ENCODE data around the gene CTNND2.

The CTNND2 gene

GRCh38 chr5:11869203-11869602 is 35.0 kb downstream of the CTNND2 start:
- no peaks in the 10 kb centered on the region for H3K9me3 ChIP-seq (ENCODE audit: insufficient read depth, low read length)
- no peaks in the 10 kb centered on the region for H3K27me3 ChIP-seq (ENCODE audit: insufficient read depth, insufficient read length)
- no peak overlapping the region for H3K9ac ChIP-seq (ENCODE audit: insufficient read length, low read depth)
- no peaks in the 10 kb centered on the region for H3K36me3 ChIP-seq (ENCODE audit: insufficient read depth, insufficient read length, low read length)
- H3K4me1 ChIP-seq (ENCODE audit: insufficient read depth, insufficient read length), result no peaks in the 10 kb centered on the region
- TF ChIP-seq YY1 (IDR thresholded peaks at IDR 0.05; ENCODE audit: insufficient read depth, insufficient read length) (no peak), SUZ12 (IDR thresholded peaks at IDR 0.05; ENCODE audit: extremely low read depth, insufficient read depth, insufficient read length) (no peak), ZNF274 (IDR thresholded peaks at IDR 0.05; ENCODE audit: low read depth, low read length) (no peak)
- no peak for DNase-seq (ENCODE audit: low read depth, low spot score)
- H3K4me3 ChIP-seq (ENCODE audit: insufficient read length, low read depth), result no peak overlapping the region

GRCh38 chr5:11863911-11864310 is 40.3 kb downstream of the CTNND2 start:
- TF ChIP-seq ZNF274 (IDR thresholded peaks at IDR 0.05; ENCODE audit: low read depth, low read length), result no peak
- TF ChIP-seq YY1 (IDR thresholded peaks at IDR 0.05; ENCODE audit: insufficient read depth, insufficient read length), result no peak
- no peak for TF ChIP-seq SUZ12 (IDR thresholded peaks at IDR 0.05; ENCODE audit: extremely low read depth, insufficient read depth, insufficient read length)
- H3K9me3 ChIP-seq (ENCODE audit: insufficient read depth, low read length), result no peaks in the 10 kb centered on the region
- no peaks in the 10 kb centered on the region for H3K36me3 ChIP-seq (ENCODE audit: insufficient read depth, insufficient read length, low read length)
- no peak overlapping the region for H3K9ac ChIP-seq (ENCODE audit: insufficient read length, low read depth)
- H3K27me3 ChIP-seq (ENCODE audit: insufficient read depth, insufficient read length), result no peaks in the 10 kb centered on the region
- H3K4me3 ChIP-seq (ENCODE audit: insufficient read length, low read depth), result no peak overlapping the region
- no peaks in the 10 kb centered on the region for H3K4me1 ChIP-seq (ENCODE audit: insufficient read depth, insufficient read length)
- DNase-seq (ENCODE audit: low read depth, low spot score), result no peak

GRCh38 chr5:11857391-11857790 is 46.9 kb downstream of the CTNND2 start:
- H3K4me1 ChIP-seq (ENCODE audit: insufficient read depth, insufficient read length), result no peaks in the 10 kb centered on the region

GRCh38 chr5:11854936-11855335 is 49.3 kb downstream of the CTNND2 start:
- DNase-seq (ENCODE audit: low read depth, low spot score), result no peak
- TF ChIP-seq SUZ12 (IDR thresholded peaks at IDR 0.05; ENCODE audit: extremely low read depth, insufficient read depth, insufficient read length), result no peak
- no peak for TF ChIP-seq ZNF274 (IDR thresholded peaks at IDR 0.05; ENCODE audit: low read depth, low read length)
- TF ChIP-seq YY1 (IDR thresholded peaks at IDR 0.05; ENCODE audit: insufficient read depth, insufficient read length), result no peak
- Histone ChIP-seq H3K9ac (ENCODE audit: insufficient read length, low read depth) (no peak overlapping the region), H3K9me3 (ENCODE audit: insufficient read depth, low read length) (no peaks in the 10 kb centered on the region), H3K27me3 (ENCODE audit: insufficient read depth, insufficient read length) (no peaks in the 10 kb centered on the region), H3K4me3 (ENCODE audit: insufficient read length, low read depth) (no peak overlapping the region), H3K4me1 (ENCODE audit: insufficient read depth, insufficient read length) (no peaks in the 10 kb centered on the region), H3K36me3 (ENCODE audit: insufficient read depth, insufficient read length, low read length) (no peaks in the 10 kb centered on the region)

More at GRCh38 chr5:11857391-11857790, 46.9 kb downstream of the CTNND2 start:
- no peaks in the 10 kb centered on the region for H3K27me3 ChIP-seq (ENCODE audit: insufficient read depth, insufficient read length)
- H3K9me3 ChIP-seq (ENCODE audit: insufficient read depth, low read length), result no peaks in the 10 kb centered on the region
- no peak overlapping the region for H3K9ac ChIP-seq (ENCODE audit: insufficient read length, low read depth)
- no peaks in the 10 kb centered on the region for H3K36me3 ChIP-seq (ENCODE audit: insufficient read depth, insufficient read length, low read length)
- no peak for DNase-seq (ENCODE audit: low read depth, low spot score)
- TF ChIP-seq ZNF274 (IDR thresholded peaks at IDR 0.05; ENCODE audit: low read depth, low read length) (no peak), SUZ12 (IDR thresholded peaks at IDR 0.05; ENCODE audit: extremely low read depth, insufficient read depth, insufficient read length) (no peak), YY1 (IDR thresholded peaks at IDR 0.05; ENCODE audit: insufficient read depth, insufficient read length) (no peak)
- H3K4me3 ChIP-seq (ENCODE audit: insufficient read length, low read depth), result no peak overlapping the region

GRCh38 chr5:11853796-11854195 is 50.5 kb downstream of the CTNND2 start:
- no peaks in the 10 kb centered on the region for H3K36me3 ChIP-seq (ENCODE audit: insufficient read depth, insufficient read length, low read length)
- no peaks in the 10 kb centered on the region for H3K27me3 ChIP-seq (ENCODE audit: insufficient read depth, insufficient read length)
- no peak for TF ChIP-seq SUZ12 (IDR thresholded peaks at IDR 0.05; ENCODE audit: extremely low read depth, insufficient read depth, insufficient read length)
- TF ChIP-seq ZNF274 (IDR thresholded peaks at IDR 0.05; ENCODE audit: low read depth, low read length), result no peak
- no peak for TF ChIP-seq YY1 (IDR thresholded peaks at IDR 0.05; ENCODE audit: insufficient read depth, insufficient read length)
- H3K9me3 ChIP-seq (ENCODE audit: insufficient read depth, low read length), result no peaks in the 10 kb centered on the region
- H3K4me1 ChIP-seq (ENCODE audit: insufficient read depth, insufficient read length), result no peaks in the 10 kb centered on the region
- H3K9ac ChIP-seq (ENCODE audit: insufficient read length, low read depth), result no peak overlapping the region
- no peak for DNase-seq (ENCODE audit: low read depth, low spot score)
- H3K4me3 ChIP-seq (ENCODE audit: insufficient read length, low read depth), result no peak overlapping the region

- no peaks in the 10 kb centered on the region for H3K4me1 ChIP-seq (ENCODE audit: insufficient read depth, insufficient read length)
- H3K27me3 ChIP-seq (ENCODE audit: insufficient read depth, insufficient read length), result no peaks in the 10 kb centered on the region
- H3K9ac ChIP-seq (ENCODE audit: insufficient read length, low read depth), result no peak overlapping the region
- H3K9me3 ChIP-seq (ENCODE audit: insufficient read depth, low read length), result no peaks in the 10 kb centered on the region
- H3K4me3 ChIP-seq (ENCODE audit: insufficient read length, low read depth), result no peak overlapping the region
- DNase-seq (ENCODE audit: low read depth, low spot score), result no peak
- no peak for TF ChIP-seq ZNF274 (IDR thresholded peaks at IDR 0.05; ENCODE audit: low read depth, low read length)
- no peak for TF ChIP-seq SUZ12 (IDR thresholded peaks at IDR 0.05; ENCODE audit: extremely low read depth, insufficient read depth, insufficient read length)
- no peak for TF ChIP-seq YY1 (IDR thresholded peaks at IDR 0.05; ENCODE audit: insufficient read depth, insufficient read length)
- H3K36me3 ChIP-seq (ENCODE audit: insufficient read depth, insufficient read length, low read length), result no peaks in the 10 kb centered on the region
These were observed 51.1 kb downstream of the CTNND2 start for GRCh38 chr5:11853140-11853539.

GRCh38 chr5:11852717-11853087 is 51.5 kb downstream of the CTNND2 start:
- no peak for DNase-seq (ENCODE audit: low read depth, low spot score)
- H3K36me3 ChIP-seq (ENCODE audit: insufficient read depth, insufficient read length, low read length), result no peaks in the 10 kb centered on the region
- TF ChIP-seq SUZ12 (IDR thresholded peaks at IDR 0.05; ENCODE audit: extremely low read depth, insufficient read depth, insufficient read length) (no peak), ZNF274 (IDR thresholded peaks at IDR 0.05; ENCODE audit: low read depth, low read length) (no peak), YY1 (IDR thresholded peaks at IDR 0.05; ENCODE audit: insufficient read depth, insufficient read length) (no peak)

More at GRCh38 chr5:11852717-11853087, 51.5 kb downstream of the CTNND2 start:
- H3K9ac ChIP-seq (ENCODE audit: insufficient read length, low read depth), result no peak overlapping the region
- H3K9me3 ChIP-seq (ENCODE audit: insufficient read depth, low read length), result no peaks in the 10 kb centered on the region
- no peak overlapping the region for H3K4me3 ChIP-seq (ENCODE audit: insufficient read length, low read depth)
- H3K4me1 ChIP-seq (ENCODE audit: insufficient read depth, insufficient read length), result no peaks in the 10 kb centered on the region
- no peaks in the 10 kb centered on the region for H3K27me3 ChIP-seq (ENCODE audit: insufficient read depth, insufficient read length)
